ENCODE data around the gene SOX18.
A peak's percentile ranks its signal among the peaks of the same experiment; 100 is the strongest.

The SOX18 gene

GRCh38 chr20:64063389-64064144 lies 14.1 kb upstream of the SOX18 start:
- H3K4me3 ChIP-seq (ENCODE audit: low read depth in 1 of 5, low read length in 5 of 5), result peak overlapping the region; percentile 58 to 85 (median 76)
- H3K4me1 ChIP-seq (ENCODE audit: control insufficient read depth in 5 of 5, insufficient read depth in 5 of 5, low read length in 5 of 5), result peaks cover 2 to 38% (median 23%) of the 10 kb centered on the region in 5 donors
- H3K36me3 ChIP-seq (ENCODE audit: control insufficient read depth in 5 of 5, insufficient read depth in 5 of 5, low read length in 5 of 5), result peaks cover 0 to 2% (median 0%) of the 10 kb centered on the region in 5 donors
- no peaks in the 10 kb centered on the region for H3K9me3 ChIP-seq (ENCODE audit: control insufficient read depth in 5 of 5, low read length in 5 of 5)
- H3K27me3 ChIP-seq (ENCODE audit: control insufficient read depth in 5 of 5, insufficient read depth in 4 of 5, low read length in 5 of 5), result peaks cover 0 to 6% (median 0%) of the 10 kb centered on the region in 5 donors
- peak overlapping the region; percentile 30 for H3K27ac ChIP-seq (ENCODE audit: low read depth, low read length)
- H3K9ac ChIP-seq (ENCODE audit: low read length in 5 of 5), result peak overlapping the region in 4 of 5 donors; percentile 53 to 79 (median 76)

GRCh38 chr20:64062596-64063388 lies 13.4 kb upstream of the SOX18 start, which contains the start of gene TCEA2:
Gene TCEA2, plus strand, starts transcription at chr20:64063198. Its CDS starts 115 bp downstream, at chr20:64063313.
- H3K4me3 ChIP-seq (ENCODE audit: low read depth in 1 of 5, low read length in 5 of 5), result peak within 1 kb of the TSS; percentile 58 to 85 (median 76)
- H3K9me3 ChIP-seq (ENCODE audit: control insufficient read depth in 5 of 5, low read length in 5 of 5), result no peaks in the 10 kb centered on the region
- H3K4me1 ChIP-seq (ENCODE audit: control insufficient read depth in 5 of 5, insufficient read depth in 5 of 5, low read length in 5 of 5), result peaks cover 2 to 43% (median 28%) of the 10 kb centered on the region in 5 donors
- H3K36me3 ChIP-seq (ENCODE audit: control insufficient read depth in 5 of 5, insufficient read depth in 5 of 5, low read length in 5 of 5), result peaks cover 0 to 2% (median 0%) of the 10 kb centered on the region in 5 donors
- H3K27me3 ChIP-seq (ENCODE audit: control insufficient read depth in 5 of 5, insufficient read depth in 4 of 5, low read length in 5 of 5), result peaks cover 0 to 10% (median under 1%) of the 10 kb centered on the region in 5 donors
- peak within 1 kb of the TSS in 4 of 5 donors; percentile 76 to 91 (median 79) for H3K9ac ChIP-seq (ENCODE audit: low read length in 5 of 5)
- peak within 1 kb of the TSS; percentile 70 for H3K27ac ChIP-seq (ENCODE audit: low read depth, low read length)

GRCh38 chr20:64062276-64062595 lies 12.8 kb upstream of the SOX18 start:
- Histone ChIP-seq H3K4me3 (ENCODE audit: low read depth in 1 of 5, low read length in 5 of 5) (peak overlapping the region in 4 of 5 donors; percentile 54 to 85 (median 80)), H3K4me1 (ENCODE audit: control insufficient read depth in 5 of 5, insufficient read depth in 5 of 5, low read length in 5 of 5) (peaks cover 2 to 48% (median 33%) of the 10 kb centered on the region in 5 donors), H3K9me3 (ENCODE audit: control insufficient read depth in 5 of 5, low read length in 5 of 5) (no peaks in the 10 kb centered on the region), H3K36me3 (ENCODE audit: control insufficient read depth in 5 of 5, insufficient read depth in 5 of 5, low read length in 5 of 5) (peaks cover 0 to 2% (median 0%) of the 10 kb centered on the region in 5 donors), H3K9ac (ENCODE audit: low read length in 5 of 5) (peak overlapping the region in 4 of 5 donors; percentile 48 to 91 (median 70)), H3K27ac (ENCODE audit: low read depth, low read length) (peak overlapping the region; percentile 70), H3K27me3 (ENCODE audit: control insufficient read depth in 5 of 5, insufficient read depth in 4 of 5, low read length in 5 of 5) (peaks cover under 1 to 15% (median 4%) of the 10 kb centered on the region in 5 donors)

GRCh38 chr20:64058536-64058935 lies 9.1 kb upstream of the SOX18 start:
- Histone ChIP-seq H3K4me1 (ENCODE audit: control insufficient read depth in 5 of 5, insufficient read depth in 5 of 5, low read length in 5 of 5) (peaks cover 2 to 59% (median 35%) of the 10 kb centered on the region in 5 donors), H3K4me3 (ENCODE audit: low read depth in 1 of 5, low read length in 5 of 5) (no peak overlapping the region), H3K27me3 (ENCODE audit: control insufficient read depth in 5 of 5, insufficient read depth in 4 of 5, low read length in 5 of 5) (peaks cover 17 to 32% (median 27%) of the 10 kb centered on the region in 5 donors), H3K36me3 (ENCODE audit: control insufficient read depth in 5 of 5, insufficient read depth in 5 of 5, low read length in 5 of 5) (peaks cover 0 to 2% (median 0%) of the 10 kb centered on the region in 5 donors), H3K9me3 (ENCODE audit: control insufficient read depth in 5 of 5, low read length in 5 of 5) (no peaks in the 10 kb centered on the region), H3K27ac (ENCODE audit: low read depth, low read length) (no peak overlapping the region), H3K9ac (ENCODE audit: low read length in 5 of 5) (no peak overlapping the region)

- peak overlapping the region; percentile 84 for H3K27ac ChIP-seq (ENCODE audit: low read depth, low read length)
Observed at GRCh38 chr20:64057628-64058498, 8.4 kb upstream of the SOX18 start.

GRCh38 chr20:64056889-64057627 lies 7.6 kb upstream of the SOX18 start:
- H3K27ac ChIP-seq (ENCODE audit: low read depth, low read length), result peak overlapping the region; percentile 84
- H3K4me1 ChIP-seq (ENCODE audit: control insufficient read depth in 5 of 5, insufficient read depth in 5 of 5, low read length in 5 of 5), result peaks cover 0 to 63% (median 29%) of the 10 kb centered on the region in 5 donors
- H3K36me3 ChIP-seq (ENCODE audit: control insufficient read depth in 5 of 5, insufficient read depth in 5 of 5, low read length in 5 of 5), result peaks cover 0 to 2% (median 0%) of the 10 kb centered on the region in 5 donors
- H3K27me3 ChIP-seq (ENCODE audit: control insufficient read depth in 5 of 5, insufficient read depth in 4 of 5, low read length in 5 of 5), result peaks cover 23 to 46% (median 33%) of the 10 kb centered on the region in 5 donors
- H3K9ac ChIP-seq (ENCODE audit: low read length in 5 of 5), result peak overlapping the region in 3 of 5 donors; percentile 47 to 67 (median 53)
- H3K9me3 ChIP-seq (ENCODE audit: control insufficient read depth in 5 of 5, low read length in 5 of 5), result no peaks in the 10 kb centered on the region
- H3K4me3 ChIP-seq (ENCODE audit: low read depth in 1 of 5, low read length in 5 of 5), result peak overlapping the region in 3 of 5 donors; percentile 18 to 55 (median 42)

More at GRCh38 chr20:64057628-64058498, 8.4 kb upstream of the SOX18 start:
- Histone ChIP-seq H3K27me3 (ENCODE audit: control insufficient read depth in 5 of 5, insufficient read depth in 4 of 5, low read length in 5 of 5) (peaks cover 21 to 38% (median 33%) of the 10 kb centered on the region in 5 donors), H3K9ac (ENCODE audit: low read length in 5 of 5) (peak overlapping the region in 3 of 5 donors; percentile 47 to 67 (median 53)), H3K36me3 (ENCODE audit: control insufficient read depth in 5 of 5, insufficient read depth in 5 of 5, low read length in 5 of 5) (peaks cover 0 to 2% (median 0%) of the 10 kb centered on the region in 5 donors), H3K4me1 (ENCODE audit: control insufficient read depth in 5 of 5, insufficient read depth in 5 of 5, low read length in 5 of 5) (peaks cover 2 to 62% (median 34%) of the 10 kb centered on the region in 5 donors), H3K9me3 (ENCODE audit: control insufficient read depth in 5 of 5, low read length in 5 of 5) (no peaks in the 10 kb centered on the region), H3K4me3 (ENCODE audit: low read depth in 1 of 5, low read length in 5 of 5) (peak overlapping the region in 3 of 5 donors; percentile 18 to 55 (median 42))

GRCh38 chr20:64056639-64056888 lies 7.1 kb upstream of the SOX18 start:
- Histone ChIP-seq H3K4me3 (ENCODE audit: low read depth in 1 of 5, low read length in 5 of 5) (peak overlapping the region in 3 of 5 donors; percentile 18 to 55 (median 42)), H3K36me3 (ENCODE audit: control insufficient read depth in 5 of 5, insufficient read depth in 5 of 5, low read length in 5 of 5) (peaks cover 0 to 2% (median 0%) of the 10 kb centered on the region in 5 donors), H3K9me3 (ENCODE audit: control insufficient read depth in 5 of 5, low read length in 5 of 5) (no peaks in the 10 kb centered on the region), H3K9ac (ENCODE audit: low read length in 5 of 5) (peak overlapping the region in 2 of 5 donors; percentile 14 to 67), H3K27ac (ENCODE audit: low read depth, low read length) (peak overlapping the region; percentile 84), H3K4me1 (ENCODE audit: control insufficient read depth in 5 of 5, insufficient read depth in 5 of 5, low read length in 5 of 5) (peaks cover 0 to 67% (median 30%) of the 10 kb centered on the region in 5 donors), H3K27me3 (ENCODE audit: control insufficient read depth in 5 of 5, insufficient read depth in 4 of 5, low read length in 5 of 5) (peaks cover 28 to 51% (median 36%) of the 10 kb centered on the region in 5 donors)

GRCh38 chr20:64055893-64056638 lies 6.6 kb upstream of the SOX18 start:
- peaks cover 33 to 56% (median 39%) of the 10 kb centered on the region in 5 donors for H3K27me3 ChIP-seq (ENCODE audit: control insufficient read depth in 5 of 5, insufficient read depth in 4 of 5, low read length in 5 of 5)
- peaks cover 0 to 70% (median 30%) of the 10 kb centered on the region in 5 donors for H3K4me1 ChIP-seq (ENCODE audit: control insufficient read depth in 5 of 5, insufficient read depth in 5 of 5, low read length in 5 of 5)
- peak overlapping the region in 3 of 5 donors; percentile 14 to 28 (median 26) for H3K9ac ChIP-seq (ENCODE audit: low read length in 5 of 5)
- H3K36me3 ChIP-seq (ENCODE audit: control insufficient read depth in 5 of 5, insufficient read depth in 5 of 5, low read length in 5 of 5), result peaks cover 0 to 2% (median 0%) of the 10 kb centered on the region in 5 donors
- H3K9me3 ChIP-seq (ENCODE audit: control insufficient read depth in 5 of 5, low read length in 5 of 5), result no peaks in the 10 kb centered on the region
- H3K27ac ChIP-seq (ENCODE audit: low read depth, low read length), result peak overlapping the region; percentile 84
- peak overlapping the region in 2 of 5 donors; percentile 24 to 55 for H3K4me3 ChIP-seq (ENCODE audit: low read depth in 1 of 5, low read length in 5 of 5)
